Mesodermal cell (in vitro differentiated cells): Measurements from ENCODE around the gene ACBD3.

ENCODE experiments used
- H3K27ac ChIP-seq: 2 replicates; pipeline ENCODE4 v1.7.0; 2013; ENCODE audit warnings: mild to moderate bottlenecking, low read depth, low read length, moderate library complexity; ENCODE audit not compliant: severe bottlenecking
- H3K36me3 ChIP-seq: 2 replicates; pipeline ENCODE4 v1.7.1; 2013; ENCODE audit warnings: mild to moderate bottlenecking, low read length, moderate library complexity; ENCODE audit not compliant: control insufficient read depth, insufficient read depth
- H3K4me1 ChIP-seq: one replicate; pipeline ENCODE4 v1.7.1; 2013; ENCODE audit warnings: mild to moderate bottlenecking, low read length; ENCODE audit not compliant: insufficient read depth, control insufficient read depth, poor library complexity, severe bottlenecking
- H3K4me3 ChIP-seq: 2 replicates; pipeline ENCODE4 v1.7.0; 2013; ENCODE audit warnings: low read length, control low read depth, mild to moderate bottlenecking; ENCODE audit not compliant: insufficient read depth, poor library complexity, severe bottlenecking; ENCODE audit errors: extremely low read depth
- H3K9me3 ChIP-seq: 2 replicates; pipeline ENCODE4 v1.7.1; 2013; ENCODE audit warnings: mild to moderate bottlenecking, low read length, moderate library complexity; ENCODE audit not compliant: control insufficient read depth
- WGBS, 2 experiments: methylation state at CpG; one replicate each; pipeline ENCODE4 v1.1.5; 2013; ENCODE audit warnings: missing lambda C conversion rate in 2 of 2; ENCODE audit not compliant: insufficient coverage in 2 of 2; 5-methylcytosine and 5-hydroxymethylcytosine counted together

The ACBD3 gene

GRCh38 chr1:226111883-226112261 lies 74.7 kb downstream of the ACBD3 start:
- Histone ChIP-seq H3K36me3 (no peaks in the 10 kb centered on the region), H3K9me3 (no peaks in the 10 kb centered on the region), H3K27ac (no peak overlapping the region), H3K4me1 (peaks cover 8% of the 10 kb centered on the region), H3K4me3 (no peak overlapping the region)
- 61 to 65% methylated on average over 7 of the region's 7 CpGs for WGBS, 2 experiments

GRCh38 chr1:226111098-226111882 lies 75.3 kb downstream of the ACBD3 start:
- peak overlapping the region; percentile 75 for H3K27ac ChIP-seq
- WGBS, 2 experiments = 50 to 56% methylated on average over 10 to 11 of the region's 11 CpGs
- H3K9me3 ChIP-seq = no peaks in the 10 kb centered on the region
- no peaks in the 10 kb centered on the region for H3K36me3 ChIP-seq
- peaks cover 8% of the 10 kb centered on the region for H3K4me1 ChIP-seq
- peak overlapping the region; percentile 64 for H3K4me3 ChIP-seq

GRCh38 chr1:226110249-226111097 lies 76.1 kb downstream of the ACBD3 start:
- Histone ChIP-seq H3K4me3 (peak overlapping the region; percentile 64), H3K27ac (peak overlapping the region; percentile 75), H3K9me3 (no peaks in the 10 kb centered on the region), H3K36me3 (no peaks in the 10 kb centered on the region), H3K4me1 (peaks cover 8% of the 10 kb centered on the region)
- 1% methylated on average over 39 to 63 of the region's 73 CpGs for WGBS, 2 experiments

GRCh38 chr1:226109829-226110248 lies 76.7 kb downstream of the ACBD3 start:
- Histone ChIP-seq H3K27ac (peak overlapping the region; percentile 75), H3K36me3 (no peaks in the 10 kb centered on the region), H3K4me3 (peak overlapping the region; percentile 64), H3K4me1 (peaks cover 11% of the 10 kb centered on the region), H3K9me3 (no peaks in the 10 kb centered on the region)
- 0% methylated on average over 40 to 43 of the region's 57 CpGs for WGBS, 2 experiments

- H3K36me3 ChIP-seq = no peaks in the 10 kb centered on the region
- H3K9me3 ChIP-seq = no peaks in the 10 kb centered on the region
- H3K27ac ChIP-seq = peak overlapping the region; percentile 64
- peaks cover 13% of the 10 kb centered on the region for H3K4me1 ChIP-seq
- WGBS, 2 experiments = 12 to 24% methylated on average over 17 to 20 of the region's 23 CpGs
- peak overlapping the region; percentile 64 for H3K4me3 ChIP-seq
Measured at GRCh38 chr1:226108935-226109828, 77.4 kb downstream of the ACBD3 start.

GRCh38 chr1:226107471-226108460 lies 78.8 kb downstream of the ACBD3 start:
- Histone ChIP-seq H3K4me3 (no peak overlapping the region), H3K9me3 (no peaks in the 10 kb centered on the region), H3K4me1 (peaks cover 13% of the 10 kb centered on the region), H3K36me3 (no peaks in the 10 kb centered on the region), H3K27ac (no peak overlapping the region)
- WGBS, 2 experiments = 63 to 88% methylated on average over 1 to 2 of the region's 3 CpGs

- Histone ChIP-seq H3K36me3 (no peaks in the 10 kb centered on the region), H3K4me1 (peaks cover 11% of the 10 kb centered on the region), H3K9me3 (no peaks in the 10 kb centered on the region), H3K27ac (no peak overlapping the region), H3K4me3 (no peak overlapping the region)
- WGBS, 2 experiments = 64 to 67% methylated on average over 8 of the region's 8 CpGs
Measured at GRCh38 chr1:226104671-226105121, 81.8 kb downstream of the ACBD3 start.

- Histone ChIP-seq H3K36me3 (no peaks in the 10 kb centered on the region), H3K4me1 (peaks cover 11% of the 10 kb centered on the region), H3K27ac (no peak overlapping the region), H3K9me3 (no peaks in the 10 kb centered on the region), H3K4me3 (peak overlapping the region; percentile 17)
- WGBS, 2 experiments = 24 to 40% methylated on average over 13 to 14 of the region's 32 CpGs
Measured at GRCh38 chr1:226100436-226101391, 85.8 kb downstream of the ACBD3 start.
